K562 (cell line): ENCODE results near the gene ZDHHC14. TPM values are rescaled to one million over a fixed set of nuclear protein-coding genes. Genes with fewer than 3 reads are reported as not detected.
A peak's percentile ranks its signal among the peaks of the same experiment; 100 is the strongest.

Source experiments
- ELK1 ChIP-seq: sonication (generic); formaldehyde crosslinking; IDR thresholded peaks from 2 replicates; pipeline ENCODE4 v1.8.1; 2022; ENCODE audit warnings: missing genetic modification reagents
- FOXA1 ChIP-seq: fragments of 450-650 bp; IDR thresholded peaks from 2 replicates; pipeline ENCODE4 v1.6.1; 2016; ENCODE audit warnings: mild to moderate bottlenecking, borderline replicate concordance
- FUS ChIP-seq: fragments of 200-400 bp; formaldehyde crosslinking; optimal IDR thresholded peaks from 2 replicates; pipeline ENCODE3; 2017; ENCODE audit warnings: low read depth, low read length
- GABPB1 ChIP-seq: sonication (generic); formaldehyde crosslinking; IDR thresholded peaks from 2 replicates; pipeline ENCODE4 v1.8.0; 2022; ENCODE audit warnings: mild to moderate bottlenecking, missing genetic modification reagents
- HDGF ChIP-seq: fragments of 450-650 bp; IDR thresholded peaks from 2 replicates; pipeline ENCODE4 v1.6.1; 2016
- HMGXB4 ChIP-seq: sonication (generic); formaldehyde crosslinking; IDR thresholded peaks from 2 replicates; pipeline ENCODE4 v1.8.1; 2023; ENCODE audit warnings: mild to moderate bottlenecking, missing genetic modification reagents
- KAT2B ChIP-seq: IDR thresholded peaks from one replicate; pipeline ENCODE4 v1.6.1; 2012; ENCODE audit warnings: low read depth, mild to moderate bottlenecking, control low read depth, inconsistent platforms, low read length, moderate library complexity
- LARP7 ChIP-seq: fragments of 450-650 bp; IDR thresholded peaks from 2 replicates; pipeline ENCODE4 v1.6.1; 2016
- MEIS2 ChIP-seq: fragments of 450-650 bp; IDR thresholded peaks from 2 replicates; pipeline ENCODE4 v1.6.1; 2014; ENCODE audit warnings: mild to moderate bottlenecking; ENCODE audit not compliant: partially characterized antibody
- NELFE ChIP-seq: IDR thresholded peaks from 2 replicates; pipeline ENCODE4 v1.6.1; 2011; ENCODE audit warnings: mild to moderate bottlenecking; ENCODE audit not compliant: insufficient read depth, insufficient read length
- NR2C2 ChIP-seq, 2 experiments: fragments of 200-800 bp in 1 of 2; sonication (Bioruptor generic) in 1 of 2; sonication (generic) in 1 of 2; formaldehyde crosslinking in 1 of 2; IDR thresholded peaks; 2 replicates each; pipeline versions ENCODE4 v1.6.1 to v1.8.0; 2016 to 2022; ENCODE audit warnings: mild to moderate bottlenecking in 1 of 2, missing compliant biosample characterization in 1 of 2, missing genetic modification characterization in 1 of 2, missing genetic modification reagents in 1 of 2
- PYGO2 ChIP-seq: fragments of 450-650 bp; IDR thresholded peaks from 2 replicates; pipeline ENCODE4 v1.6.1; 2016; ENCODE audit warnings: mild to moderate bottlenecking, missing genetic modification characterization, moderate library complexity, missing compliant biosample characterization
- SMARCA4 ChIP-seq: fragments of 450-650 bp; IDR thresholded peaks from 2 replicates; pipeline ENCODE4 v1.6.1; 2016
- SREBF2 ChIP-seq: sonication (generic); formaldehyde crosslinking; IDR thresholded peaks from 2 replicates; pipeline ENCODE4 v1.4.0; 2020; ENCODE audit warnings: mild to moderate bottlenecking, missing genetic modification reagents
- TRIM24 ChIP-seq, 2 experiments: fragments of 450-650 bp; IDR thresholded peaks; 2 replicates each; pipeline ENCODE4 v1.6.1; 2016
- WHSC1 ChIP-seq: IDR thresholded peaks from one replicate; pipeline ENCODE4 v1.6.1; 2012; ENCODE audit warnings: low read length, control low read depth, inconsistent platforms
- ZC3H11A ChIP-seq: IDR thresholded peaks from 2 replicates; pipeline ENCODE4 v1.6.1; 2012; ENCODE audit warnings: low read depth, low read length, improper control_type of control experiment
- ZC3H8 ChIP-seq: fragments of 450-650 bp; IDR thresholded peaks from 2 replicates; pipeline ENCODE4 v1.6.1; 2017
- ZNF133 ChIP-seq: fragments of 250-450 bp; sonication (Bioruptor Pico); IDR thresholded peaks from 2 replicates; pipeline ENCODE4 v1.4.0; 2020; ENCODE audit warnings: mild to moderate bottlenecking
- ZNF436 ChIP-seq: fragments of 250-450, 450-650 bp; sonication (Bioruptor Pico); formaldehyde crosslinking; IDR thresholded peaks from 2 replicates; pipeline ENCODE4 v1.7.0; 2020; ENCODE audit warnings: mild to moderate bottlenecking
- ZNF699 ChIP-seq: fragments of 250-450 bp; sonication (Bioruptor Pico); IDR thresholded peaks from 2 replicates; pipeline ENCODE4 v1.8.0; 2021; ENCODE audit warnings: mild to moderate bottlenecking, moderate library complexity; ENCODE audit not compliant: insufficient replicate concordance
- polyA plus RNA-seq, 8 experiments: library from polyadenylated mRNA; depleted of rRNA in 4 of 8; stranded (reverse) in 5 of 8; unstranded in 3 of 8; fragments of >200 nt; fragmentation: Nextera tagmentation in 2 of 8; fragmentation: Illumina TruSeq in 1 of 8; extraction: Ambion mirVana in 2 of 8; extraction: Trizol in 1 of 8; gene quantifications; 2 replicates each; pipeline versions ENCODE4 v1.2.1 to v1.2.3, GENCODE V29; 2011 to 2014; ENCODE audit warnings: inconsistent platforms in 1 of 8, missing spikeins in 1 of 8
- total RNA-seq, 7 experiments: library from RNA; depleted of rRNA in 6 of 7; stranded (reverse); fragments of >200 nt in 6 of 7; fragmentation: Illumina TruSeq in 2 of 7; extraction: Trizol in 2 of 7; gene quantifications; 2 replicates each; pipeline versions ENCODE4 v1.2.1 to v1.2.3, GENCODE V29; 2011 to 2021; ENCODE audit warnings: low replicate concordance in 1 of 7
- TF ChIP-seq, protein P1 (sequence below): fragments of 250-450 bp; sonication (Bioruptor Pico); IDR thresholded peaks from 2 replicates; pipeline ENCODE4 v1.9.0; 2021; ENCODE audit warnings: mild to moderate bottlenecking, inconsistent platforms

Gene ZDHHC14
- total and polyA plus RNA-seq, 9 of the 15 experiments (the other 6 are each of a cell fraction or from before 2014, with no cell fraction given) = 0.92 to 23.1 (median 13.8) TPM

DNA sequence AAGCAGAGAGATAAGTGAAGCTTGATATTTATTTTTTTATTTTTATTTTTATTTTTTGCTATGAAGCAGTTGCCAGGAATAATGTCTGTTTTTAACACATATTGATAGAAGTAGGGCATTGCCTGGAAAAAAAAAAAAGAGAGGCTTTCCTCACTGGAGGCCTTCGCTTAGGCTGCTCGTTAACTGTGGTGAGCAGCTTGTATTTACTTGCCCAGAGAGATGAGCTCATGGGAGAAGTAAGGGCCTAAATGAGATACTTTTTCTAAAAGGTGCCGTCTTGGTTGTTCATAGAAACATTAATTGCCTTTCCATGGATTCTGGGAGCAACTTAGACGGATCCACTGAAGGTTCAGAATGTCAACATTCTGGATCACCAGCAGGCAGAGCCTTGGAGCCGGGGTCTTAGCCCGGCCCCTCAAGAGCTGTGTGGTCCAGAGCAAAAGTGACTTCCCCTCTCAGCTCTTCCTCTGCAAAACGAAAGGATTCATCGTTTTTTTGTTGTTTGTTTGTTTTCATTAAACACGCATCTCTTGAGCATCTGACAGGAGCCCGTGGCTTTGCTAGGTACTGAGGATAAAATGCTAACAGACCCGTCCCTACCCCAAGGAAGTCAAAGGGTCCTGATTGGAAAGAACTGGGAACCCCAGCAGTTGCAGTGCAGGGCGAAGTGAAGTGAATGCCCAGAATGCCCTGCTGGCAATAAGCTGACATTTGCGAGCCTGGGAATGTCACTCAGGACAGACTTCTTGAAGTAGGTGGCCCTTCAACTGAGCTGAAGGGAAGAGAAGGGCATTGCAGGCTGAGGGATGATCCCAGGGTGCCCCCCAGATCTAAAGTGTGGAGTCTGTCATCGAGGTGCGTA, 138.5 kb downstream of the ZDHHC14 start (continued):
- TF ChIP-seq WHSC1 (peak; percentile 40), ZNF133 (no peak), FUS (no peak), MEIS2 (no peak), ZC3H11A (no peak), HDGF (no peak), FOXA1 (no peak), ZC3H8 (no peak), SREBF2 (CRISPR knock-in tag) (no peak), ZNF699 (CRISPR knock-in tag) (no peak), SMARCA4 (no peak), ELK1 (CRISPR knock-in tag) (no peak), PYGO2 (tag) (no peak), KAT2B (no peak), LARP7 (no peak), NELFE (no peak), GABPB1 (no peak), HMGXB4 (CRISPR knock-in tag) (no peak), ZNF436 (CRISPR knock-in tag) (no peak), NR2C2 (CRISPR knock-in tag; IDR thresholded peaks at IDR 0.05) (no peak), NR2C2 (tag; IDR thresholded peaks at IDR 0.05) (0 out of 2 replicates have a peak, but pooled peaks have one; percentile 5), TRIM24 (IDR thresholded peaks at IDR 0.05) (no peak)
- TF ChIP-seq, protein P1, sequence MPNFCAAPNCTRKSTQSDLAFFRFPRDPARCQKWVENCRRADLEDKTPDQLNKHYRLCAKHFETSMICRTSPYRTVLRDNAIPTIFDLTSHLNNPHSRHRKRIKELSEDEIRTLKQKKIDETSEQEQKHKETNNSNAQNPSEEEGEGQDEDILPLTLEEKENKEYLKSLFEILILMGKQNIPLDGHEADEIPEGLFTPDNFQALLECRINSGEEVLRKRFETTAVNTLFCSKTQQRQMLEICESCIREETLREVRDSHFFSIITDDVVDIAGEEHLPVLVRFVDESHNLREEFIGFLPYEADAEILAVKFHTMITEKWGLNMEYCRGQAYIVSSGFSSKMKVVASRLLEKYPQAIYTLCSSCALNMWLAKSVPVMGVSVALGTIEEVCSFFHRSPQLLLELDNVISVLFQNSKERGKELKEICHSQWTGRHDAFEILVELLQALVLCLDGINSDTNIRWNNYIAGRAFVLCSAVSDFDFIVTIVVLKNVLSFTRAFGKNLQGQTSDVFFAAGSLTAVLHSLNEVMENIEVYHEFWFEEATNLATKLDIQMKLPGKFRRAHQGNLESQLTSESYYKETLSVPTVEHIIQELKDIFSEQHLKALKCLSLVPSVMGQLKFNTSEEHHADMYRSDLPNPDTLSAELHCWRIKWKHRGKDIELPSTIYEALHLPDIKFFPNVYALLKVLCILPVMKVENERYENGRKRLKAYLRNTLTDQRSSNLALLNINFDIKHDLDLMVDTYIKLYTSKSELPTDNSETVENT = 0 out of 2 replicates have a peak, but pooled peaks have one; percentile 52
